Measurements from ENCODE around the gene ERCC4.
A peak's percentile ranks its signal among the peaks of the same experiment; 100 is the strongest.
"Not testable (repeated sequence)": the region's sequence is repeated elsewhere in the genome, so short reads cannot be mapped to it uniquely, and the experiment has no call there.

ERCC4 gene

GRCh38 chr16:13919683-13920509 lies at the start of gene ERCC4:
Gene ERCC4 (plus strand): TSS chr16:13920154. CDS start chr16:13920166, 12 bp downstream.
- Mint-ChIP-seq H3K27me3 (no peaks in the 10 kb centered on the region), H3K36me3 (peaks cover 2% of the 10 kb centered on the region), H3K4me3 (peak within 1 kb of the TSS; percentile 97), H3K9me3 (no peaks in the 10 kb centered on the region), H3K4me1 (peaks cover 35% of the 10 kb centered on the region), H3K27ac (peak within 1 kb of the TSS; percentile 88)

- Mint-ChIP-seq H3K36me3 (no peaks in the 10 kb centered on the region), H3K9me3 (no peaks in the 10 kb centered on the region), H3K4me1 (no peaks in the 10 kb centered on the region), H3K27ac (no peak overlapping the region), H3K27me3 (peaks cover 8% of the 10 kb centered on the region), H3K4me3 (no peak overlapping the region)
These were observed 46.0 kb upstream of the ERCC4 start for GRCh38 chr16:13873835-13874438.

- H3K9me3 Mint-ChIP-seq, result no peaks in the 10 kb centered on the region
- no peak overlapping the region for H3K27ac Mint-ChIP-seq
- H3K27me3 Mint-ChIP-seq, result peaks cover 4% of the 10 kb centered on the region
- no peaks in the 10 kb centered on the region for H3K36me3 Mint-ChIP-seq
- H3K4me3 Mint-ChIP-seq, result no peak overlapping the region
- no peaks in the 10 kb centered on the region for H3K4me1 Mint-ChIP-seq
These were observed 44.2 kb upstream of the ERCC4 start for GRCh38 chr16:13875614-13876284.

GRCh38 chr16:13883276-13883675 lies 36.7 kb upstream of the ERCC4 start:
- H3K4me1 Mint-ChIP-seq, result no peaks in the 10 kb centered on the region
- H3K9me3 Mint-ChIP-seq, result no peaks in the 10 kb centered on the region
- H3K36me3 Mint-ChIP-seq, result no peaks in the 10 kb centered on the region
- no peak overlapping the region for H3K4me3 Mint-ChIP-seq
- no peak overlapping the region for H3K27ac Mint-ChIP-seq
- H3K27me3 Mint-ChIP-seq, result peaks cover 5% of the 10 kb centered on the region

GRCh38 chr16:13883881-13884280 lies 36.1 kb upstream of the ERCC4 start:
- H3K9me3 Mint-ChIP-seq, result no peaks in the 10 kb centered on the region
- H3K4me3 Mint-ChIP-seq, result no peak overlapping the region
- H3K36me3 Mint-ChIP-seq, result no peaks in the 10 kb centered on the region

GRCh38 chr16:13885700-13886099 lies 34.3 kb upstream of the ERCC4 start:
- Mint-ChIP-seq H3K36me3 (no peaks in the 10 kb centered on the region), H3K4me1 (no peaks in the 10 kb centered on the region), H3K27ac (no peak overlapping the region), H3K9me3 (peaks cover 8% of the 10 kb centered on the region), H3K27me3 (peaks cover 5% of the 10 kb centered on the region), H3K4me3 (no peak overlapping the region)

More at GRCh38 chr16:13883881-13884280, 36.1 kb upstream of the ERCC4 start:
- H3K27me3 Mint-ChIP-seq, result peaks cover 5% of the 10 kb centered on the region
- H3K27ac Mint-ChIP-seq, result no peak overlapping the region
- H3K4me1 Mint-ChIP-seq, result no peaks in the 10 kb centered on the region

GRCh38 chr16:13886608-13887007 lies 33.3 kb upstream of the ERCC4 start:
- H3K27me3 Mint-ChIP-seq, result peaks cover 5% of the 10 kb centered on the region

GRCh38 chr16:13889323-13889722 lies 30.6 kb upstream of the ERCC4 start:
- not testable (repeated sequence) for H3K27ac Mint-ChIP-seq, H3K27me3 Mint-ChIP-seq, H3K36me3 Mint-ChIP-seq, H3K9me3 Mint-ChIP-seq, H3K4me3 Mint-ChIP-seq, H3K4me1 Mint-ChIP-seq

More at GRCh38 chr16:13886608-13887007, 33.3 kb upstream of the ERCC4 start:
- no peaks in the 10 kb centered on the region for H3K4me1 Mint-ChIP-seq
- no peaks in the 10 kb centered on the region for H3K36me3 Mint-ChIP-seq
- no peak overlapping the region for H3K27ac Mint-ChIP-seq
- no peak overlapping the region for H3K4me3 Mint-ChIP-seq
- peaks cover 8% of the 10 kb centered on the region for H3K9me3 Mint-ChIP-seq

- Mint-ChIP-seq H3K27ac (no peak overlapping the region), H3K4me1 (no peaks in the 10 kb centered on the region), H3K36me3 (no peaks in the 10 kb centered on the region), H3K4me3 (no peak overlapping the region), H3K27me3 (peaks cover 7% of the 10 kb centered on the region), H3K9me3 (peaks cover 8% of the 10 kb centered on the region)
These were observed 27.7 kb upstream of the ERCC4 start for GRCh38 chr16:13892301-13892700.

GRCh38 chr16:13895516-13895915 lies 24.4 kb upstream of the ERCC4 start:
- peaks cover 11% of the 10 kb centered on the region for H3K27me3 Mint-ChIP-seq
- no peaks in the 10 kb centered on the region for H3K36me3 Mint-ChIP-seq
- peaks cover 1% of the 10 kb centered on the region for H3K9me3 Mint-ChIP-seq
- H3K4me1 Mint-ChIP-seq, result no peaks in the 10 kb centered on the region
- H3K27ac Mint-ChIP-seq, result no peak overlapping the region
- H3K4me3 Mint-ChIP-seq, result no peak overlapping the region

- no peaks in the 10 kb centered on the region for H3K36me3 Mint-ChIP-seq
These were observed 23.3 kb upstream of the ERCC4 start for GRCh38 chr16:13896543-13897182.

GRCh38 chr16:13897806-13898205 lies 22.1 kb upstream of the ERCC4 start:
- Mint-ChIP-seq H3K4me1 (no peaks in the 10 kb centered on the region), H3K27me3 (peaks cover 14% of the 10 kb centered on the region)

More at GRCh38 chr16:13896543-13897182, 23.3 kb upstream of the ERCC4 start:
- peaks cover 13% of the 10 kb centered on the region for H3K27me3 Mint-ChIP-seq
- no peaks in the 10 kb centered on the region for H3K4me1 Mint-ChIP-seq
- H3K4me3 Mint-ChIP-seq, result no peak overlapping the region
- H3K27ac Mint-ChIP-seq, result no peak overlapping the region
- no peaks in the 10 kb centered on the region for H3K9me3 Mint-ChIP-seq

GRCh38 chr16:13898233-13898632 lies 21.7 kb upstream of the ERCC4 start:
- H3K9me3 Mint-ChIP-seq, result no peaks in the 10 kb centered on the region
- H3K36me3 Mint-ChIP-seq, result peaks cover 2% of the 10 kb centered on the region
- H3K4me1 Mint-ChIP-seq, result no peaks in the 10 kb centered on the region
- no peak overlapping the region for H3K4me3 Mint-ChIP-seq
- peaks cover 17% of the 10 kb centered on the region for H3K27me3 Mint-ChIP-seq
- H3K27ac Mint-ChIP-seq, result no peak overlapping the region

More at GRCh38 chr16:13897806-13898205, 22.1 kb upstream of the ERCC4 start:
- Mint-ChIP-seq H3K27ac (no peak overlapping the region), H3K4me3 (no peak overlapping the region), H3K36me3 (peaks cover 2% of the 10 kb centered on the region), H3K9me3 (no peaks in the 10 kb centered on the region)

- H3K4me3 Mint-ChIP-seq, result no peak overlapping the region
- H3K36me3 Mint-ChIP-seq, result peaks cover 2% of the 10 kb centered on the region
- H3K4me1 Mint-ChIP-seq, result no peaks in the 10 kb centered on the region
- no peak overlapping the region for H3K27ac Mint-ChIP-seq
- H3K27me3 Mint-ChIP-seq, result peaks cover 25% of the 10 kb centered on the region
- no peaks in the 10 kb centered on the region for H3K9me3 Mint-ChIP-seq
These were observed 17.9 kb upstream of the ERCC4 start for GRCh38 chr16:13902052-13902451.

GRCh38 chr16:13902677-13903076 lies 17.3 kb upstream of the ERCC4 start:
- Mint-ChIP-seq H3K9me3 (no peaks in the 10 kb centered on the region), H3K4me1 (no peaks in the 10 kb centered on the region), H3K36me3 (peaks cover 2% of the 10 kb centered on the region), H3K4me3 (no peak overlapping the region), H3K27me3 (peaks cover 23% of the 10 kb centered on the region), H3K27ac (no peak overlapping the region)

All from activated naive CD4-positive, alpha-beta T cell treated with anti-CD3 and anti-CD28 coated beads, Interleukin-2, amount 50 U/mL, for 24 hours (primary cell).